Measurements from ENCODE around the gene SLC6A13. TPM values are rescaled to one million over a fixed set of nuclear protein-coding genes. Genes with fewer than 3 reads are reported as not detected.

The SLC6A13 gene
- total and polyA plus RNA-seq, 8 donors = not detected

DNA sequence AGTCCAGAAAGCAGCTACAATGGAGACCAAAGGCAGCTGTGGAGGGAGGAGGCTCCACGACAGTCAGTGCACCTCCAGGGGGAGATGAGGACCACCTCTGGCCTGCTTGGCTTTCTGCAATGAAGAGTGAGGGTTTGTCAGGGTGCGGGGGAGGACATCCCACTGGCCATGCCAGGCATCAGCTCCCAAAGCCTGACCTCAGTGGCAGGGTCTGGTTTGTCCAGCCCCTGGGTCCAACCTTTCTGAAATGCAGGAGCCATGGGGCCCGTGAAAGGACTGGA lies 83.9 kb downstream of the SLC6A13 start:
- Histone ChIP-seq H3K36me3 (no peaks in the 10 kb centered on the region), H3K27ac (no peak overlapping the region), H3K27me3 (peaks cover 0 to 61% (median 8%) of the 10 kb centered on the region in 3 donors), H3K9me3 (no peaks in the 10 kb centered on the region), H3K4me3 (no peak overlapping the region), H3K4me1 (peaks cover 0 to 27% (median 5%) of the 10 kb centered on the region in 4 donors)
- intact Hi-C loops (cut with DNase I; ENCODE audit: low total_unique reads) = no loop called here
- WGBS, 5 donors = 67 to 75% (median 72%) methylated on average over 3 of the region's 3 CpGs
- TF ChIP-seq, protein P1, sequence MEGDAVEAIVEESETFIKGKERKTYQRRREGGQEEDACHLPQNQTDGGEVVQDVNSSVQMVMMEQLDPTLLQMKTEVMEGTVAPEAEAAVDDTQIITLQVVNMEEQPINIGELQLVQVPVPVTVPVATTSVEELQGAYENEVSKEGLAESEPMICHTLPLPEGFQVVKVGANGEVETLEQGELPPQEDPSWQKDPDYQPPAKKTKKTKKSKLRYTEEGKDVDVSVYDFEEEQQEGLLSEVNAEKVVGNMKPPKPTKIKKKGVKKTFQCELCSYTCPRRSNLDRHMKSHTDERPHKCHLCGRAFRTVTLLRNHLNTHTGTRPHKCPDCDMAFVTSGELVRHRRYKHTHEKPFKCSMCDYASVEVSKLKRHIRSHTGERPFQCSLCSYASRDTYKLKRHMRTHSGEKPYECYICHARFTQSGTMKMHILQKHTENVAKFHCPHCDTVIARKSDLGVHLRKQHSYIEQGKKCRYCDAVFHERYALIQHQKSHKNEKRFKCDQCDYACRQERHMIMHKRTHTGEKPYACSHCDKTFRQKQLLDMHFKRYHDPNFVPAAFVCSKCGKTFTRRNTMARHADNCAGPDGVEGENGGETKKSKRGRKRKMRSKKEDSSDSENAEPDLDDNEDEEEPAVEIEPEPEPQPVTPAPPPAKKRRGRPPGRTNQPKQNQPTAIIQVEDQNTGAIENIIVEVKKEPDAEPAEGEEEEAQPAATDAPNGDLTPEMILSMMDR (IDR thresholded peaks at IDR 0.05) = no peak
- TF ChIP-seq EP300 (IDR thresholded peaks at IDR 0.05) (no peak), POLR2A (IDR thresholded peaks at IDR 0.05) (no peak), POLR2AphosphoS5 (IDR thresholded peaks at IDR 0.05) (no peak)
- DNase-seq = no peak

DNA sequence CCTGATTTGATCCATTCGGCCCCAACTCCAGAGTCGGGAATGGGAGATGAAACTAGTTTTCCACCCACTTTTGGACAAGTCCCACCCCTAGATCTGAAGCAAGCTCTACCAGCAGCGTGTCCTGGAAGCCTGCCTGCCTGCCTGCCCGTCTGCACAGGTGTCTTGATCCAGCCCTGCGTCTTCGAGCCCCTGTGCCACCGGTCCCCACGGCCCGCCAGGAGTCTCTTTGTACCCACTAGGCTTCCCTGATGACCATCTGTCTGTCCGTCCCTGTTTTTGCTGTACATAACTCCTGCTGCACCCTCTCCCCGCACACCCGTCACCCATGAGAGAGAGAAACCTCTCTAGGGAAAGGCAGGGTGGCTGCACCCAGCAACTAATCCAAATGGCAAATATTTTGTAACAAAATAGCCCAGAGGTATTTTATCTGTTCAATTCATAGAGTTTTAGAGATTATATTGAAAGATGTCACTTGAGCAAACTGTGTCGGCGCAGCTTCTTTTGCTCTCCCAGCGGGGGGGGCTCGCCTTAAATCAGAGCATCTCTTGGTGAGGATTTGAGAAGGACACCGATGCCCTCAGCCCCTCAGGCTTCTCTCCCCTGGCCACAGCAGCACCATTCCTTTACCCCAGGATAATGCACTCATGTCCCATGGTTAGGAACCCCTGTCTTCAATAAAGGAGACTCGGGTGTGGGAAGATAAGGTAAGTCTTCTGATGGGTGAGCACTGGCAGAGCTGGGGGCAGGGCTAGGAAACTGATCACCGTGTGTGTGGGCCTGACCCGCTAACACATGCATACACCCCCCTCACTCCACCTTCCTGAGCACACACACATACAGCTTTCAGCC lies 84.4 kb downstream of the SLC6A13 start:
- Histone ChIP-seq H3K4me3 (no peak overlapping the region), H3K27me3 (peaks cover 2 to 66% (median 8%) of the 10 kb centered on the region in 3 donors), H3K27ac (no peak overlapping the region), H3K36me3 (no peaks in the 10 kb centered on the region), H3K9me3 (no peaks in the 10 kb centered on the region), H3K4me1 (peaks cover 0 to 27% (median 5%) of the 10 kb centered on the region in 4 donors)
- DNase-seq = no peak
- 81 to 91% (median 86%) methylated on average over 20 of the region's 20 CpGs for WGBS, 5 donors
- intact Hi-C loops (cut with DNase I; ENCODE audit: low total_unique reads) = no loop called here
- TF ChIP-seq, protein P1 (IDR thresholded peaks at IDR 0.05) = no peak

DNA sequence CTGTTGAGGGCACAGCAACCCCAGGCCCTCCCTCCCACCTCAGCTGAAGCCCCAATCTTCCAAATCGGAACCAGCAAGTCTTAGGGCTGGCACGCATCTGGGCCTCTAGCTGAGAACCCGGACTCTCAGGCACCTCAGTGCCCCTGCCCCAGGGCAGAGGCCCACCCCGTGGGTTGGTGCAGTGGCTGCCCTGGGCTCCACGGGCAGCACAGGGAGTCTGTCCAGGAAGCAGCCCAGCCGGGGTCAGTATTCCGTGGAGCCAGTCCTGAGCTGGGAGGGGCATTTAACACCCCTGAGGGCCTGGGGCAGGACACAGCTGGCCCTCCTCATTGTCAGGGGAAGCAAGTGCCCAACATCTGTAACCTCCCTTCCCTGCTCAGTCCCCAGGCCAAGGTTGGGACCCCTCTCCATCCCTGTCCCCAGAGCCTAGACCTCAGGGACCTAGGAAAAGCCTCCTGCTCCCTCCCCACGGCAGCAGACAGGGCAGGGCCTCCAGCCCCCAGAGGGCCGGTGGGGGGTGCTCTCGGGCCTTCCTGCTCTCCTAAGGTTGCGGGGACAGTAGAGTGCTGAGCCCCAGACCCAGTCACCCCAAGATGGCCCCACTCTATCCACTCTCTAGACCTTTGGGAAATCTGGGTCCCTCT lies 85.2 kb downstream of the SLC6A13 start:
- DNase-seq = no peak
- intact Hi-C loops (cut with DNase I; ENCODE audit: low total_unique reads) = no loop called here
- Histone ChIP-seq H3K4me1 (peaks cover 0 to 34% (median 6%) of the 10 kb centered on the region in 4 donors), H3K27me3 (peaks cover 2 to 74% (median 11%) of the 10 kb centered on the region in 3 donors), H3K27ac (peak overlapping the region in 1 of 5 donors; percentile 20), H3K36me3 (no peaks in the 10 kb centered on the region), H3K4me3 (no peak overlapping the region), H3K9me3 (no peaks in the 10 kb centered on the region)
- 74 to 84% (median 78%) methylated on average over 8 to 11 of the region's 11 CpGs for WGBS, 5 donors
- TF ChIP-seq, protein P1 (IDR thresholded peaks at IDR 0.05) = no peak
- no peak for TF ChIP-seq POLR2A (IDR thresholded peaks at IDR 0.05)
- no peak for TF ChIP-seq EP300 (IDR thresholded peaks at IDR 0.05)
- TF ChIP-seq POLR2AphosphoS5 (IDR thresholded peaks at IDR 0.05) = no peak

DNA sequence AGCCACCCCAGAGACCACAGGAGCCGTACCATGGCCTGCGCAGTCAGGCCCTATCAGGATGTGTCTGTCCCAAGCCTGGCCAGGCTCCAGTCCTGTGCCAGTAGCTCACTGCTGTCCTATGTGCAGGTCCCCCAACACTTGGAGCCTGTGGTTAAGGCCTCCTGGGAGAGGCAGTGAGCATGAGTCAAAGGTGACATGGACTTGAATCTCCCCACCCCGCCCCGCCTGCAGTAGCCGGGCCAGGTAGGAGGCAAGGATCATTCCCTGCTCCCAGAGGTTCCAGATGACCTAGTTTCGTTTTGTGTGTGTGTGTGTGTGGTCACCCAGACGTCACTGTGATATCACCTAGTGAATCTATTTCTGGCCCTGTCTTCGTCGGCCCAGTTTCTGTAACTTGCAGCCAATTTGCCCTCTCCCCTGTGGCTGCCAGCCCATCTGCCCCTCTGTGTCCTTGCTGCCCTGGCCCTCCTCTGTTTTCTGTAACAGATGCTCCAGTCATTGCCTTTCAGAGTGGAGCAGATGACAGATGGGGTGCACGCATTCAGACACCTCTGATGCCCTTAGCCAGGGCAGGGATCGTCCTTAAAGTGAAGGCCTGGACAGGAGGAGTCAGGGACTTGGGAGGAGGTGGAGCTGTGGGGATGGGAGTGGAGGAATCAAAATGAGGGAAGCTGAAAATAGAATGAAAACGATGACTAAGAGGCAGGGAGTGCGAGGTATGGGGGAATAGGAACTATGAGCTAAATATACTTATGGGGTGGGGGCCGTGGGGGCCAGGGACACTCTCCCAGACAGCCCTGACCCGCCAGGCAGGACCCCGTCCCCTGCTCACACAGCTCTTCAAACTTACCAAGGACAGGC lies 86.1 kb downstream of the SLC6A13 start:
- WGBS, 5 donors = 51 to 57% (median 56%) methylated on average over 15 to 16 of the region's 16 CpGs

More for the DNA sequence above, 86.1 kb downstream of the SLC6A13 start:
- Histone ChIP-seq H3K4me3 (no peak overlapping the region), H3K4me1 (peaks cover 0 to 43% (median 12%) of the 10 kb centered on the region in 4 donors), H3K36me3 (no peaks in the 10 kb centered on the region), H3K27ac (no peak overlapping the region), H3K9me3 (no peaks in the 10 kb centered on the region), H3K27me3 (peaks cover 2 to 83% (median 20%) of the 10 kb centered on the region in 3 donors)
- DNase-seq = peak; percentile 56 to 64
- TF ChIP-seq EP300 (IDR thresholded peaks at IDR 0.05) (no peak), POLR2A (IDR thresholded peaks at IDR 0.05) (no peak), POLR2AphosphoS5 (IDR thresholded peaks at IDR 0.05) (no peak)
- TF ChIP-seq, protein P1 (IDR thresholded peaks at IDR 0.05) = no peak
- intact Hi-C loops (cut with DNase I; ENCODE audit: low total_unique reads) = no loop called here
